Measurements from ENCODE around the gene NRXN2.
A peak's percentile ranks its signal among the peaks of the same experiment; 100 is the strongest.

NRXN2 gene

GRCh38 chr11:64610596-64610995 lies 112.4 kb downstream of the NRXN2 start:
- H2BK15ac ChIP-seq (ENCODE audit: low read length) = no peak overlapping the region
- H3K4ac ChIP-seq (ENCODE audit: low read length) = peak overlapping the region; percentile 43
- no peak overlapping the region for H2BK5ac ChIP-seq (ENCODE audit: low read length)
- no peaks in the 10 kb centered on the region for H3K27me3 ChIP-seq (ENCODE audit: control insufficient read depth in 3 of 3, insufficient read depth in 3 of 3, low read depth in 1 of 3, low read length in 3 of 3)
- no peak overlapping the region for H3K27ac ChIP-seq (replicated peaks; ENCODE audit: low read length)
- H3K23ac ChIP-seq (ENCODE audit: low read depth, low read length, poor library complexity) = peak overlapping the region; percentile 49
- no peak for DNase-seq (ENCODE audit: low spot score)
- H4K8ac ChIP-seq (ENCODE audit: low read depth, low read length) = no peak overlapping the region
- no peak overlapping the region for H2AK5ac ChIP-seq (ENCODE audit: low read depth, low read length)
- H2BK12ac ChIP-seq (ENCODE audit: low read length) = no peak overlapping the region
- no peak overlapping the region for H3K4me3 ChIP-seq (ENCODE audit: low read length in 2 of 2)
- peaks cover 2 to 4% of the 10 kb centered on the region in 2 donors for H3K36me3 ChIP-seq (replicated peaks in 1 of 2; ENCODE audit: control insufficient read depth in 2 of 2, insufficient read depth in 2 of 2, low read length in 2 of 2)
- H3K4me2 ChIP-seq (ENCODE audit: insufficient read depth, low read length, poor library complexity, severe bottlenecking) = no peak overlapping the region
- H3K9me3 ChIP-seq (replicated peaks in 1 of 2; ENCODE audit: control insufficient read depth in 2 of 2, insufficient read depth in 1 of 2, low read depth in 1 of 2, low read length in 2 of 2) = peaks cover 0 to 2% of the 10 kb centered on the region in 2 donors
- no peak overlapping the region for H2AFZ ChIP-seq (ENCODE audit: low read length)
- no peaks in the 10 kb centered on the region for H3K79me1 ChIP-seq (ENCODE audit: low read depth, low read length)
- H4K91ac ChIP-seq (ENCODE audit: low read depth, low read length, poor library complexity) = no peak overlapping the region
- no peak overlapping the region for H2BK120ac ChIP-seq (ENCODE audit: low read depth, low read length)
- WGBS, 2 donors (ENCODE audit: extremely low coverage in 2 of 2, insufficient read length in 2 of 2, insufficient replicate concordance in 1 of 2) = no CpG with 5 or more reads among the region's 3 CpGs
- H3K9ac ChIP-seq (ENCODE audit: low read depth, low read length, poor library complexity) = no peak overlapping the region
- no peak overlapping the region for H3K14ac ChIP-seq (ENCODE audit: low read length)
- no peak overlapping the region for H3K18ac ChIP-seq (ENCODE audit: low read length)
- peaks cover 6 to 14% of the 10 kb centered on the region in 2 donors for H3K4me1 ChIP-seq (ENCODE audit: control insufficient read depth in 2 of 2, insufficient read depth in 1 of 2, low read depth in 1 of 2, low read length in 2 of 2)

DNA sequence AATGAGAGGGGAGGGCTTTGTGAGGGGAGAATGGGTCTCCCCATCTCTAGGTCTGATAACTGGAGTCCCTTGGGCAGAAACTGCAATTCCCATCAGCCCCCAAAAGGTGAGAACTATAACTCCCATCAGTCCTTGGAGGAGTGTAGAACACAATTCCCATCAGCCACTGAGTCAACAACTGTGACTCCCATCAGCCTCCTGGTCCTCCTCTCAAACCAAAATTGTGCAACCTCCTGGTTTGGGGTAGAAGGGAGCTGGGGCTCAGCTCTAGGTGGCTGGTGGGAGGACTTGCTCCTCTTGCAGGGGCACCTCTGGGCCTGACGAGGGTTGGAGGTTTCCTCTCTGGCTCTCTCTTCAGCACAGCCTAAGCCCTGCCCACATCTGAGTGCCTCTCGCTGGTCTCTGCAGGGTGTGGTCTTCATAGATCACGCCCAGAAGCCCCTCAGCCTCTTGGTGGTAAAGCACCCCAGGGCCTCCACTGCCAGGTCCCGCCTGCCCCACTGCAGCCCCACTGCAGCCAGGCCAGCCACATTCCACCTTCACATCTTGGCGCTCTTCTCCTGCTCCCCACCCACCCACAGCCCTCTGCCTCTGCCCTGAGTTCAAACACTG lies 113.5 kb downstream of the NRXN2 start:
- H3K4me1 ChIP-seq (ENCODE audit: control insufficient read depth in 2 of 2, insufficient read depth in 1 of 2, low read depth in 1 of 2, low read length in 2 of 2) = peaks cover 6 to 17% of the 10 kb centered on the region in 2 donors
- WGBS, 2 donors (ENCODE audit: extremely low coverage in 2 of 2, insufficient read length in 2 of 2, insufficient replicate concordance in 1 of 2) = no CpG with 5 or more reads among the region's 5 CpGs
- H3K9me3 ChIP-seq (replicated peaks in 1 of 2; ENCODE audit: control insufficient read depth in 2 of 2, insufficient read depth in 1 of 2, low read depth in 1 of 2, low read length in 2 of 2) = no peaks in the 10 kb centered on the region
- H4K91ac ChIP-seq (ENCODE audit: low read depth, low read length, poor library complexity) = no peak overlapping the region
- H2AFZ ChIP-seq (ENCODE audit: low read length) = no peak overlapping the region
- H3K18ac ChIP-seq (ENCODE audit: low read length) = peak overlapping the region; percentile 48
- DNase-seq (ENCODE audit: low spot score) = no peak
- no peak overlapping the region for H2BK120ac ChIP-seq (ENCODE audit: low read depth, low read length)
- peaks cover 0 to 2% of the 10 kb centered on the region in 2 donors for H3K36me3 ChIP-seq (replicated peaks in 1 of 2; ENCODE audit: control insufficient read depth in 2 of 2, insufficient read depth in 2 of 2, low read length in 2 of 2)
- H4K8ac ChIP-seq (ENCODE audit: low read depth, low read length) = no peak overlapping the region
- H3K27me3 ChIP-seq (ENCODE audit: control insufficient read depth in 3 of 3, insufficient read depth in 3 of 3, low read depth in 1 of 3, low read length in 3 of 3) = peaks cover 0 to 2% (median 0%) of the 10 kb centered on the region in 3 experiments
- no peak overlapping the region for H3K9ac ChIP-seq (ENCODE audit: low read depth, low read length, poor library complexity)
- no peak overlapping the region for H2BK15ac ChIP-seq (ENCODE audit: low read length)
- H2BK12ac ChIP-seq (ENCODE audit: low read length) = no peak overlapping the region
- no peaks in the 10 kb centered on the region for H3K79me1 ChIP-seq (ENCODE audit: low read depth, low read length)
- H3K14ac ChIP-seq (ENCODE audit: low read length) = no peak overlapping the region
- no peak overlapping the region for H3K27ac ChIP-seq (replicated peaks; ENCODE audit: low read length)
- H3K4me2 ChIP-seq (ENCODE audit: insufficient read depth, low read length, poor library complexity, severe bottlenecking) = no peak overlapping the region
- no peak overlapping the region for H2BK5ac ChIP-seq (ENCODE audit: low read length)
- no peak overlapping the region for H2AK5ac ChIP-seq (ENCODE audit: low read depth, low read length)
- H3K23ac ChIP-seq (ENCODE audit: low read depth, low read length, poor library complexity) = no peak overlapping the region
- peak overlapping the region; percentile 15 for H3K4ac ChIP-seq (ENCODE audit: low read length)
- H3K4me3 ChIP-seq (ENCODE audit: low read length in 2 of 2) = no peak overlapping the region

- Histone ChIP-seq H2AFZ (ENCODE audit: low read length) (no peak overlapping the region), H3K18ac (ENCODE audit: low read length) (peak overlapping the region; percentile 86), H2BK12ac (ENCODE audit: low read length) (peak overlapping the region; percentile 47), H4K8ac (ENCODE audit: low read depth, low read length) (no peak overlapping the region), H3K27ac (replicated peaks; ENCODE audit: low read length) (no peak overlapping the region), H3K4me1 (ENCODE audit: control insufficient read depth in 2 of 2, insufficient read depth in 1 of 2, low read depth in 1 of 2, low read length in 2 of 2) (peaks cover 6 to 11% of the 10 kb centered on the region in 2 donors), H3K27me3 (ENCODE audit: control insufficient read depth in 3 of 3, insufficient read depth in 3 of 3, low read depth in 1 of 3, low read length in 3 of 3) (peaks cover 0 to 2% (median 0%) of the 10 kb centered on the region in 3 experiments), H2BK5ac (ENCODE audit: low read length) (no peak overlapping the region), H3K4ac (ENCODE audit: low read length) (no peak overlapping the region), H3K36me3 (replicated peaks in 1 of 2; ENCODE audit: control insufficient read depth in 2 of 2, insufficient read depth in 2 of 2, low read length in 2 of 2) (peaks cover 0 to 2% of the 10 kb centered on the region in 2 donors), H3K14ac (ENCODE audit: low read length) (no peak overlapping the region), H3K9me3 (replicated peaks in 1 of 2; ENCODE audit: control insufficient read depth in 2 of 2, insufficient read depth in 1 of 2, low read depth in 1 of 2, low read length in 2 of 2) (no peaks in the 10 kb centered on the region), H4K91ac (ENCODE audit: low read depth, low read length, poor library complexity) (no peak overlapping the region), H2BK120ac (ENCODE audit: low read depth, low read length) (no peak overlapping the region), H3K4me3 (ENCODE audit: low read length in 2 of 2) (no peak overlapping the region), H2BK15ac (ENCODE audit: low read length) (no peak overlapping the region), H3K4me2 (ENCODE audit: insufficient read depth, low read length, poor library complexity, severe bottlenecking) (no peak overlapping the region), H3K79me1 (ENCODE audit: low read depth, low read length) (no peaks in the 10 kb centered on the region), H2AK5ac (ENCODE audit: low read depth, low read length) (peak overlapping the region; percentile 72), H3K23ac (ENCODE audit: low read depth, low read length, poor library complexity) (no peak overlapping the region), H3K9ac (ENCODE audit: low read depth, low read length, poor library complexity) (peak overlapping the region; percentile 9)
- no peak for DNase-seq (ENCODE audit: low spot score)
- WGBS, 2 donors (ENCODE audit: extremely low coverage in 2 of 2, insufficient read length in 2 of 2, insufficient replicate concordance in 1 of 2) = no CpG with 5 or more reads among the region's 12 CpGs
Observed at GRCh38 chr11:64608636-64609035, 114.4 kb downstream of the NRXN2 start.

DNA sequence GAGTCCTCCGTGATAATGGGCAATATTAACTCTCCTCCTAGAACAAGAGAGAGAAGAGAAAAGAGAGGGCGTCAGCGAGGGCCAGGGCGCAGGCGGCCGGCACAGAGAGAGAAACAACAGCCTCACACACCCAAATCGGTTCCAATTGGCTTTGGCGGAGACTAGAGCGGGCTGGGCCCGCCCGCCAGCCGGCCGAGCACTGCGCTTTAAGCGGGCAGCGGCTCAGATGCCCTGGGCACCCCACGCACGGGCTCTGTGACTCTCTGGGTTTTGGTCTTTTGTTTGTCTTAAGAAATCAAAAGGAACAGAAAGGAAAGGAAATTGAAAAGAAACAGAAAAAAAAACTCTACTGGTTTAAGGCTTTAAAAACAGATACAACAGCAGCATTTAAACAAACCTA lies 115.0 kb downstream of the NRXN2 start:
- H3K4ac ChIP-seq (ENCODE audit: low read length) = no peak overlapping the region
- H2BK12ac ChIP-seq (ENCODE audit: low read length) = no peak overlapping the region
- no peak overlapping the region for H2BK5ac ChIP-seq (ENCODE audit: low read length)
- H2BK15ac ChIP-seq (ENCODE audit: low read length) = no peak overlapping the region
- no peak overlapping the region for H3K9ac ChIP-seq (ENCODE audit: low read depth, low read length, poor library complexity)
- no peak overlapping the region for H3K27ac ChIP-seq (replicated peaks; ENCODE audit: low read length)
- peak overlapping the region; percentile 96 for H2AK5ac ChIP-seq (ENCODE audit: low read depth, low read length)
- no peak overlapping the region for H3K4me3 ChIP-seq (ENCODE audit: low read length in 2 of 2)
- peaks cover 0 to 2% (median 0%) of the 10 kb centered on the region in 3 experiments for H3K27me3 ChIP-seq (ENCODE audit: control insufficient read depth in 3 of 3, insufficient read depth in 3 of 3, low read depth in 1 of 3, low read length in 3 of 3)
- H2BK120ac ChIP-seq (ENCODE audit: low read depth, low read length) = no peak overlapping the region
- no peak overlapping the region for H4K8ac ChIP-seq (ENCODE audit: low read depth, low read length)
- H3K4me2 ChIP-seq (ENCODE audit: insufficient read depth, low read length, poor library complexity, severe bottlenecking) = no peak overlapping the region
- no peak overlapping the region for H3K14ac ChIP-seq (ENCODE audit: low read length)
- no peak overlapping the region for H3K23ac ChIP-seq (ENCODE audit: low read depth, low read length, poor library complexity)
- H3K36me3 ChIP-seq (replicated peaks in 1 of 2; ENCODE audit: control insufficient read depth in 2 of 2, insufficient read depth in 2 of 2, low read length in 2 of 2) = peaks cover 0 to 1% of the 10 kb centered on the region in 2 donors
- WGBS, 2 donors (ENCODE audit: extremely low coverage in 2 of 2, insufficient read length in 2 of 2, insufficient replicate concordance in 1 of 2) = no CpG with 5 or more reads among the region's 18 CpGs
- no peaks in the 10 kb centered on the region for H3K79me1 ChIP-seq (ENCODE audit: low read depth, low read length)
- H2AFZ ChIP-seq (ENCODE audit: low read length) = no peak overlapping the region
- H3K4me1 ChIP-seq (ENCODE audit: control insufficient read depth in 2 of 2, insufficient read depth in 1 of 2, low read depth in 1 of 2, low read length in 2 of 2) = peaks cover 9 to 15% of the 10 kb centered on the region in 2 donors
- no peak overlapping the region for H3K18ac ChIP-seq (ENCODE audit: low read length)
- no peak for DNase-seq (ENCODE audit: low spot score)
- H3K9me3 ChIP-seq (replicated peaks in 1 of 2; ENCODE audit: control insufficient read depth in 2 of 2, insufficient read depth in 1 of 2, low read depth in 1 of 2, low read length in 2 of 2) = no peaks in the 10 kb centered on the region
- H4K91ac ChIP-seq (ENCODE audit: low read depth, low read length, poor library complexity) = no peak overlapping the region

All from neuronal stem cell (in vitro differentiated cells).